Endodermal cell (in vitro differentiated cells): ENCODE data around the gene HPSE2. TPM values are rescaled to one million over a fixed set of nuclear protein-coding genes. Genes with fewer than 3 reads are reported as not detected.

Experiments
- DNase-seq: peaks from one replicate; pipeline ENCODE4 v3.0.0-alpha.2; 2017
- H3K27ac ChIP-seq: 2 replicates; pipeline ENCODE4 v1.5.1; 2013; ENCODE audit warnings: mild to moderate bottlenecking, low read depth, low read length, moderate library complexity
- H3K27me3 ChIP-seq: 2 replicates; pipeline ENCODE4 v1.6.1; 2013; ENCODE audit warnings: mild to moderate bottlenecking, low read length, moderate library complexity; ENCODE audit not compliant: insufficient read depth, control insufficient read depth, poor library complexity, severe bottlenecking
- H3K36me3 ChIP-seq: 2 replicates; pipeline ENCODE4 v1.7.0; 2013; ENCODE audit warnings: mild to moderate bottlenecking, low read length, moderate library complexity; ENCODE audit not compliant: control insufficient read depth, insufficient read depth
- H3K4me1 ChIP-seq: one replicate; pipeline ENCODE4 v1.7.0; 2013; ENCODE audit warnings: low read length; ENCODE audit not compliant: control insufficient read depth, insufficient read depth
- H3K4me3 ChIP-seq: 2 replicates; pipeline ENCODE4 v1.5.1; 2013; ENCODE audit warnings: mild to moderate bottlenecking, low read length, moderate library complexity
- H3K9ac ChIP-seq: 2 replicates; pipeline ENCODE4 v1.6.1; 2013; ENCODE audit warnings: mild to moderate bottlenecking, low read length, moderate library complexity; ENCODE audit not compliant: poor library complexity, severe bottlenecking; ENCODE audit errors: extremely low read depth
- H3K9me3 ChIP-seq: 2 replicates; pipeline ENCODE4 v1.6.1; 2013; ENCODE audit warnings: mild to moderate bottlenecking, low read length, moderate library complexity; ENCODE audit not compliant: control insufficient read depth
- H3K27ac Mint-ChIP-seq: 2 replicates; pipeline ENCODE4 v1.8.0; 2020; ENCODE audit warnings: mixed read lengths
- H3K27me3 Mint-ChIP-seq: 2 replicates; pipeline ENCODE4 v1.8.0; 2021; ENCODE audit warnings: mild to moderate bottlenecking, mixed read lengths; ENCODE audit not compliant: insufficient read depth
- H3K36me3 Mint-ChIP-seq: 2 replicates; pipeline ENCODE4 v1.8.0; 2020; ENCODE audit warnings: low read depth, mixed read lengths
- H3K4me1 Mint-ChIP-seq: 2 replicates; pipeline ENCODE4 v1.8.0; 2020; ENCODE audit warnings: mixed read lengths
- H3K4me3 Mint-ChIP-seq: 2 replicates; pipeline ENCODE4 v1.8.0; 2020; ENCODE audit warnings: mild to moderate bottlenecking, moderate library complexity, mixed read lengths
- H3K9me3 Mint-ChIP-seq: 2 replicates; pipeline ENCODE4 v1.8.0; 2020; ENCODE audit warnings: mild to moderate bottlenecking, mixed read lengths
- WGBS, 2 experiments: methylation state at CpG; one replicate each; pipeline versions ENCODE4 v1.1.5 to v1.1.7; 2013; ENCODE audit warnings: missing lambda C conversion rate in 2 of 2, mixed read lengths in 1 of 2; ENCODE audit not compliant: insufficient coverage in 1 of 2, insufficient read length in 1 of 2; 5-methylcytosine and 5-hydroxymethylcytosine counted together
- total RNA-seq, 2 donors: library from RNA; stranded (reverse); fragmentation: NEBNext Ultra II Directional in 1 of 2; extraction: Animal tissue kit (Norgen Biotek cat#: 25700) in 1 of 2; gene quantifications; 2 replicates in 1 of 2; 3 replicates in 1 of 2; pipeline ENCODE4 v1.2.1, GENCODE V29; 2021
- TF ChIP-seq, protein P1 (sequence below): fragments of 200-600 bp; sonication (generic); conservative IDR thresholded peaks from 2 replicates; pipeline ENCODE4 v1.5.0; 2021; ENCODE audit warnings: antibody characterized with exemption, mild to moderate bottlenecking

HPSE2 gene
- total RNA-seq, 2 donors from 2014 or later = 0.07 to 0.11 TPM

DNA sequence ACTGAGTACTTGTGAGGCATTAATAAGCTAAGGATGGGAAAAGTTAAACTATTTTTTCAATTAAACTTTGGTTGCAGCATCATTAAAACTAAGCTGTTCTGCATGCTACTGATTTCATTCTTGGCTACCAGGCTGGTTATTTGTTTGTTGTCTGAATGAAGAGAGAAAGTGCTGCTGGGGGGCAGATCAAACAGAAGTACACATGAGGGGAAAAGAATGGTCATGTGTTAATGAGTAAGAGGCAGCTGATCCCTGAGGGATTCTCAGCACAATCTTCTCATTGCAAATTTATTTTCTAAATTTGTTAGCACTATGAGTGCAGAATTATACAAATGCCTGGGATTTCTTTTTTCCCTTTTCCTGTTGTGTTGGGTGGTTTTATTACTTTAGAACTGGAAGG is 575.7 kb downstream of the HPSE2 start:
- Mint-ChIP-seq H3K36me3 (peaks cover 3% of the 10 kb centered on the region), H3K4me1 (peaks cover 11% of the 10 kb centered on the region), H3K27ac (no peak overlapping the region), H3K27me3 (peaks cover 5% of the 10 kb centered on the region), H3K9me3 (peaks cover 9% of the 10 kb centered on the region), H3K4me3 (no peak overlapping the region)
- Histone ChIP-seq H3K4me3 (no peak overlapping the region), H3K27ac (no peak overlapping the region), H3K4me1 (no peaks in the 10 kb centered on the region), H3K9ac (no peak overlapping the region), H3K9me3 (peaks cover 11% of the 10 kb centered on the region), H3K36me3 (no peaks in the 10 kb centered on the region), H3K27me3 (no peaks in the 10 kb centered on the region)
- TF ChIP-seq, protein P1, sequence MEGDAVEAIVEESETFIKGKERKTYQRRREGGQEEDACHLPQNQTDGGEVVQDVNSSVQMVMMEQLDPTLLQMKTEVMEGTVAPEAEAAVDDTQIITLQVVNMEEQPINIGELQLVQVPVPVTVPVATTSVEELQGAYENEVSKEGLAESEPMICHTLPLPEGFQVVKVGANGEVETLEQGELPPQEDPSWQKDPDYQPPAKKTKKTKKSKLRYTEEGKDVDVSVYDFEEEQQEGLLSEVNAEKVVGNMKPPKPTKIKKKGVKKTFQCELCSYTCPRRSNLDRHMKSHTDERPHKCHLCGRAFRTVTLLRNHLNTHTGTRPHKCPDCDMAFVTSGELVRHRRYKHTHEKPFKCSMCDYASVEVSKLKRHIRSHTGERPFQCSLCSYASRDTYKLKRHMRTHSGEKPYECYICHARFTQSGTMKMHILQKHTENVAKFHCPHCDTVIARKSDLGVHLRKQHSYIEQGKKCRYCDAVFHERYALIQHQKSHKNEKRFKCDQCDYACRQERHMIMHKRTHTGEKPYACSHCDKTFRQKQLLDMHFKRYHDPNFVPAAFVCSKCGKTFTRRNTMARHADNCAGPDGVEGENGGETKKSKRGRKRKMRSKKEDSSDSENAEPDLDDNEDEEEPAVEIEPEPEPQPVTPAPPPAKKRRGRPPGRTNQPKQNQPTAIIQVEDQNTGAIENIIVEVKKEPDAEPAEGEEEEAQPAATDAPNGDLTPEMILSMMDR = no peak
- DNase-seq = no peak

DNA sequence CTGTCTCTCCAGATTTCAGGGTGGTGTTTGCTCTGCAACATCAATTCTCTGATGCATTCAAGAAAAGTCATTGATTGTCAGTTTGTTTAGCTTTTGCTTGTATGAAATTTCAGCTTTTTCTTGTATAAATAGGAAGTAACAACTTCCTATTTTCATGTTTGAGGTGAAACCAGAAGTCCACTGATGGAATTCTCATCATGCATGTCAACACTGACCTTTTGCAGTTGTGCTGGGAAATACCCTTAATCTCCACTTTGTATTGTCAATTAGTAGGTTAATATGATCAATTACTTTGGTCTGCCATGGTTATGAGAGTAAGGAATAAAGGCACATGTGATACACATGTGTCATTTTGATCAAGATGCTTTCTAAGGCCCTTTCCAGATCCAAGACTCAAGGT is 580.2 kb downstream of the HPSE2 start:
- Histone ChIP-seq H3K27me3 (no peaks in the 10 kb centered on the region), H3K4me3 (no peak overlapping the region), H3K9me3 (no peaks in the 10 kb centered on the region), H3K27ac (no peak overlapping the region), H3K9ac (no peak overlapping the region), H3K36me3 (no peaks in the 10 kb centered on the region), H3K4me1 (no peaks in the 10 kb centered on the region)
- Mint-ChIP-seq H3K36me3 (no peaks in the 10 kb centered on the region), H3K9me3 (no peaks in the 10 kb centered on the region), H3K27ac (no peak overlapping the region), H3K27me3 (no peaks in the 10 kb centered on the region), H3K4me3 (no peak overlapping the region), H3K4me1 (peaks cover 12% of the 10 kb centered on the region)
- no peak for DNase-seq
- TF ChIP-seq, protein P1 = no peak

DNA sequence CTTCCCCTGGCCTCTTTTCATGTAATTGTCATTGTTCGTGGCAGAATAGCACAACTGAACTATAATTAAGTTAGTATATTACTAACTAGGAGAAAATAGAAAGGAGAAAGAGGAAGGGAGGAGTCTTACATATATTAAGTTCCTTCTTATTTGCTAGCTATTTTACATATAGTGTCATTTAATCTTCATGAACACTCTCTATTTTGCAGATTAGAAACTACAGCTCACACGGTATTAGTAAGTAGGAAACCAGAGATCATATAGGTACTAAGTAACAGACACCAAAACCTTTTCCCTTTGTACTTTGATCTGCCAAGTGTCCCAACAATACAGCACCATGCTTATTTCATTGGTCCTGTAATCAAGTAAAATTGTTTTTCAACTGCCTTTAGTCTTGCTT is 586.5 kb downstream of the HPSE2 start:
- no peak for DNase-seq
- H3K27ac ChIP-seq = no peak overlapping the region
- 86 to 100% methylated on average over 1 of the region's 2 CpGs for WGBS, 2 experiments
- no peak overlapping the region for H3K27ac Mint-ChIP-seq
- no peak overlapping the region for H3K9ac ChIP-seq
- H3K4me3 Mint-ChIP-seq = no peak overlapping the region
- peaks cover 31% of the 10 kb centered on the region for H3K4me1 Mint-ChIP-seq
- TF ChIP-seq, protein P1 = no peak
- H3K36me3 ChIP-seq = no peaks in the 10 kb centered on the region
- H3K4me3 ChIP-seq = no peak overlapping the region
- no peaks in the 10 kb centered on the region for H3K27me3 Mint-ChIP-seq
- no peaks in the 10 kb centered on the region for H3K27me3 ChIP-seq
- no peaks in the 10 kb centered on the region for H3K9me3 ChIP-seq
- H3K36me3 Mint-ChIP-seq = no peaks in the 10 kb centered on the region
- peaks cover 15% of the 10 kb centered on the region for H3K4me1 ChIP-seq
- no peaks in the 10 kb centered on the region for H3K9me3 Mint-ChIP-seq
